ENCODE results near the gene SHISA6. TPM values are rescaled to one million over a fixed set of nuclear protein-coding genes. Genes with fewer than 3 reads are reported as not detected.

The SHISA6 gene
- total RNA-seq, 4 donors from 2014 or later, result 0.14 to 4.2 (median 0.32) TPM; not detected in 1

DNA sequence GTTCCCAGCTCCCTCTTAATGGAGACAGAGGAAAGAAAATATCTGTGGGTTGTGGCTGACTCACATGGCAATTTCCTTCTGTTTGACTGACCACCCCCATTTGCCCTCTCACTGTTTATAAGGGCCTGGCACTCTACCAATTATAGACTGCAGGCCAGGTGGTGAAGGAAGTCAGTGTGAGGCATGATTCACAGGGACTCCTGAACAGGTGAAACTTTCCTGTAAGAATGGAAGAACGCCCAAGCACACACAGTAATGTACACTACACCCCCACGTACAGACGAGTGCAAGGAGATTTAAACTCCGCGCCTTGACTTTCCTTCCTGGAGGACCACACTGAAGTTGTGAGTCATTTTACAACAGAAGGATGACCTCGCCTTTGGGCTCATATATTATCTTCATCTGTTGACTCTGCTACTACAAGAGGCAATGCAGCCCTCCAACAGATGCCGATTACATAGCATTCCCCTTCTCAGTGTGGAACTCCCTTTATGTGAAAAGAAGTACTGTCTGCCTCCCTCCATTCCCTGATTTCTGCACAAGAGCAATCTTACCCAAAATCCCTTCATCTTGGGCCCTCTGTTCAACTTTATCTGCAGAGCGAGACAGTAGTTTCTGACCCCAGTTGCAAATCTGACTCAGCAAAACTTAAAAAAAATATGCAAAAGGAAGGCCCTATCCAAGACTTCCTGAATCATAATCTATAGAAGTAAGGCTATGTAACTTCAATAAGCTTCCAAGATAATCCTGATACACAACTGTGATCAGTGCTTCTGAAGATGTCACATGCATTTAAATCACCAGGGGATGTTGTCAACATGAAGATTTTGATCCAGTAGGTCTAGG is 163.6 kb downstream of the SHISA6 start:
- peak; percentile 22 for DNase-seq
- Histone ChIP-seq H3K4me1 (no peaks in the 10 kb centered on the region), H3K36me3 (no peaks in the 10 kb centered on the region), H3K27ac (no peak overlapping the region), H3K9me3 (peaks cover 8 to 10% of the 10 kb centered on the region in 2 donors), H3K27me3 (no peaks in the 10 kb centered on the region), H3K4me3 (no peak overlapping the region)
- intact Hi-C loops (cut with DNase I; ENCODE audit: low total_unique reads) (no loop called here), in situ Hi-C loops (cut with MboI; ENCODE audit: low pct_ligation_motif_present in 1 of 4, low pct_unique_long_range_greater_than_20kb in 1 of 4, low sequenced_read_pairs in 3 of 4) (no loop called here)
- WGBS, 2 donors (ENCODE audit: low coverage in 1 of 2), result 33 to 51% methylated on average over 3 to 8 of the region's 8 CpGs
- TF ChIP-seq POLR2AphosphoS5 (IDR thresholded peaks at IDR 0.05), result no peak
- no peak for TF ChIP-seq POLR2A (IDR thresholded peaks at IDR 0.05)
- TF ChIP-seq, protein P1, sequence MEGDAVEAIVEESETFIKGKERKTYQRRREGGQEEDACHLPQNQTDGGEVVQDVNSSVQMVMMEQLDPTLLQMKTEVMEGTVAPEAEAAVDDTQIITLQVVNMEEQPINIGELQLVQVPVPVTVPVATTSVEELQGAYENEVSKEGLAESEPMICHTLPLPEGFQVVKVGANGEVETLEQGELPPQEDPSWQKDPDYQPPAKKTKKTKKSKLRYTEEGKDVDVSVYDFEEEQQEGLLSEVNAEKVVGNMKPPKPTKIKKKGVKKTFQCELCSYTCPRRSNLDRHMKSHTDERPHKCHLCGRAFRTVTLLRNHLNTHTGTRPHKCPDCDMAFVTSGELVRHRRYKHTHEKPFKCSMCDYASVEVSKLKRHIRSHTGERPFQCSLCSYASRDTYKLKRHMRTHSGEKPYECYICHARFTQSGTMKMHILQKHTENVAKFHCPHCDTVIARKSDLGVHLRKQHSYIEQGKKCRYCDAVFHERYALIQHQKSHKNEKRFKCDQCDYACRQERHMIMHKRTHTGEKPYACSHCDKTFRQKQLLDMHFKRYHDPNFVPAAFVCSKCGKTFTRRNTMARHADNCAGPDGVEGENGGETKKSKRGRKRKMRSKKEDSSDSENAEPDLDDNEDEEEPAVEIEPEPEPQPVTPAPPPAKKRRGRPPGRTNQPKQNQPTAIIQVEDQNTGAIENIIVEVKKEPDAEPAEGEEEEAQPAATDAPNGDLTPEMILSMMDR (IDR thresholded peaks at IDR 0.05), result no peak
- no peak for TF ChIP-seq EP300 (IDR thresholded peaks at IDR 0.05; ENCODE audit: low read depth)

DNA sequence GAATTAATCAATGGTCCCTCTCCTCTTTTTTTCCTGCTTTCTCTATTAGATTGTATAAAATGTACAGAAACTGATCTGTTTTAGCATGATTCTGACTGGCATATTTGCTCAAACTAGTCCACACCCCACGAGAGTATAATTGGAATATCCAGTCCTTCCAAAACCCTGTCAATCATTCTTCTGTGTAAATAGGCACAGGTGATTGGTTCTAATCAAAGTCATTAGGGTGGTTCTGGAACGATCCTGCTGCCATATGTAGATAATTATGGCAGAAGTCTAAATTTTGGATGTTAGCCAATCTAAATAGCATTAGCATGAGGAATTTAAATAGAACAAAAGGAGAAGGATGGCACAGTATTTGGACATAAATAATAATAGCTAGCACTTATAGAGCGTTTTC is 165.7 kb downstream of the SHISA6 start:
- TF ChIP-seq POLR2A (IDR thresholded peaks at IDR 0.05) (no peak), POLR2AphosphoS5 (IDR thresholded peaks at IDR 0.05) (no peak), EP300 (IDR thresholded peaks at IDR 0.05; ENCODE audit: low read depth) (no peak)
- TF ChIP-seq, protein P1 (IDR thresholded peaks at IDR 0.05), result no peak
- 33 to 35% methylated on average over 1 to 3 of the region's 3 CpGs for WGBS, 2 donors (ENCODE audit: low coverage in 1 of 2)
- intact Hi-C loops (cut with DNase I; ENCODE audit: low total_unique reads), result no loop called here

DNA sequence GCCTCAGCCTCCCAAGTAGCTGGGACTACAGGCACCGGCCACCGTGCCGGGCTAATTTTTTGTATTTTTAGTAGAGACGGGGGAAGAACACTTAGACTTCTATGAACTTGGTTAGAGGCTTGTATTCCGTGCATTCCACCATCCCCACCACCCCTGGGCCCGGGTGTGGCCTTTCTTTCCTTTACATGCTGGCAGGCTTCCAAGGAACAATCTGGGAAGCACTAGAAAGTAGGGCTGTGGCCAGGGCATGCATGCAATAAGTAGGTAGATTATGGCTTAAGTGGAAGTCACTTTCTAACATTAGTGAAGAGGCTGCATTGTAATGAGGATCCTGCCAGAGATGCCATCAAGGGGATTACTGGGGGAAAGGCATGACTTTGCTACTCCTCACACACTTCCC is 171.6 kb downstream of the SHISA6 start:
- Histone ChIP-seq H3K4me3 (no peak overlapping the region), H3K36me3 (no peaks in the 10 kb centered on the region), H3K9me3 (no peaks in the 10 kb centered on the region), H3K27ac (no peak overlapping the region), H3K27me3 (no peaks in the 10 kb centered on the region), H3K4me1 (no peaks in the 10 kb centered on the region)
- in situ Hi-C loops (cut with MboI; ENCODE audit: low pct_ligation_motif_present in 1 of 4, low pct_unique_long_range_greater_than_20kb in 1 of 4, low sequenced_read_pairs in 3 of 4) (no loop called here), intact Hi-C loops (cut with DNase I; ENCODE audit: low total_unique reads) (no loop called here)
- no peak for TF ChIP-seq EP300 (IDR thresholded peaks at IDR 0.05; ENCODE audit: low read depth)
- TF ChIP-seq, protein P1 (IDR thresholded peaks at IDR 0.05), result no peak
- TF ChIP-seq POLR2AphosphoS5 (IDR thresholded peaks at IDR 0.05), result no peak
- TF ChIP-seq POLR2A (IDR thresholded peaks at IDR 0.05), result no peak
- DNase-seq, result peak; percentile 39
- 62 to 77% methylated on average over 4 to 6 of the region's 6 CpGs for WGBS, 2 donors (ENCODE audit: low coverage in 1 of 2)

More for the DNA sequence above, 165.7 kb downstream of the SHISA6 start:
- no peaks in the 10 kb centered on the region for H3K27me3 ChIP-seq
- no peak overlapping the region for H3K27ac ChIP-seq
- H3K4me1 ChIP-seq, result no peaks in the 10 kb centered on the region
- no peak overlapping the region for H3K4me3 ChIP-seq
- peaks cover 4 to 7% of the 10 kb centered on the region in 2 donors for H3K9me3 ChIP-seq
- H3K36me3 ChIP-seq, result no peaks in the 10 kb centered on the region
- in situ Hi-C loops (cut with MboI; ENCODE audit: low pct_ligation_motif_present in 1 of 4, low pct_unique_long_range_greater_than_20kb in 1 of 4, low sequenced_read_pairs in 3 of 4), result no loop called here
- no peak for DNase-seq

DNA sequence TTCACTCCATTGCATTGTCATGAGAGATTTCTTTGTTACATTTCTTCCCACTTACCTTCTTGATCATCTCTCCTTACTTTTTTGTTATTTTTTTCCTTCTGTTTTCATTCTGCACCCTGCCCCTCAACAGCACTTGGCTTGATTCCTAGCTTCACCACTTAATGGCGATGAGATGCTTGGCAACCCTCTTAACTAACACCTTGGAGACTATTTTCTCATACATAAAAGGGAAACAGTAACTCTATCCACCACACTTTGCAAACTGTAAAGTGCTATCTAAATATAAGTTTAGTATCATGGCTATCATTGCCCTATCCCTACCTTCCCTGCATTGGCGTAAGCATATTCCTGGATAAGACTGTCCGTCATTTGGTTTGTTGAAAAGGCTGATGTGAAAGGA is 177.3 kb downstream of the SHISA6 start:
- no peaks in the 10 kb centered on the region for H3K27me3 ChIP-seq
- H3K27ac ChIP-seq, result no peak overlapping the region
- intact Hi-C loops (cut with DNase I; ENCODE audit: low total_unique reads), result no loop called here
- no peak overlapping the region for H3K4me3 ChIP-seq
- DNase-seq, result no peak
- 78 to 92% methylated on average over 3 of the region's 3 CpGs for WGBS, 2 donors (ENCODE audit: low coverage in 1 of 2)
- in situ Hi-C loops (cut with MboI; ENCODE audit: low pct_ligation_motif_present in 1 of 4, low pct_unique_long_range_greater_than_20kb in 1 of 4, low sequenced_read_pairs in 3 of 4), result no loop called here
- TF ChIP-seq POLR2AphosphoS5 (IDR thresholded peaks at IDR 0.05), result no peak
- TF ChIP-seq, protein P1 (IDR thresholded peaks at IDR 0.05), result no peak
- no peak for TF ChIP-seq POLR2A (IDR thresholded peaks at IDR 0.05)
- no peak for TF ChIP-seq EP300 (IDR thresholded peaks at IDR 0.05; ENCODE audit: low read depth)
- no peaks in the 10 kb centered on the region for H3K9me3 ChIP-seq
- H3K36me3 ChIP-seq, result no peaks in the 10 kb centered on the region
- H3K4me1 ChIP-seq, result no peaks in the 10 kb centered on the region

Data from transverse colon (tissue), 4 donors.